HG03342 (cell line): ENCODE data around the gene GPR52.
"Not testable (repeated sequence)": the region's sequence is repeated elsewhere in the genome, so short reads cannot be mapped to it uniquely, and the experiment has no call there.

ENCODE experiments used
- ATAC-seq: cut with Tn5 transposase; IDR thresholded peaks from one replicate; pipeline ENCODE4 v1.9.1; 2021; ENCODE audit warnings: mild to moderate bottlenecking, moderate library complexity; ENCODE audit not compliant: unreplicated experiment

The GPR52 gene

DNA sequence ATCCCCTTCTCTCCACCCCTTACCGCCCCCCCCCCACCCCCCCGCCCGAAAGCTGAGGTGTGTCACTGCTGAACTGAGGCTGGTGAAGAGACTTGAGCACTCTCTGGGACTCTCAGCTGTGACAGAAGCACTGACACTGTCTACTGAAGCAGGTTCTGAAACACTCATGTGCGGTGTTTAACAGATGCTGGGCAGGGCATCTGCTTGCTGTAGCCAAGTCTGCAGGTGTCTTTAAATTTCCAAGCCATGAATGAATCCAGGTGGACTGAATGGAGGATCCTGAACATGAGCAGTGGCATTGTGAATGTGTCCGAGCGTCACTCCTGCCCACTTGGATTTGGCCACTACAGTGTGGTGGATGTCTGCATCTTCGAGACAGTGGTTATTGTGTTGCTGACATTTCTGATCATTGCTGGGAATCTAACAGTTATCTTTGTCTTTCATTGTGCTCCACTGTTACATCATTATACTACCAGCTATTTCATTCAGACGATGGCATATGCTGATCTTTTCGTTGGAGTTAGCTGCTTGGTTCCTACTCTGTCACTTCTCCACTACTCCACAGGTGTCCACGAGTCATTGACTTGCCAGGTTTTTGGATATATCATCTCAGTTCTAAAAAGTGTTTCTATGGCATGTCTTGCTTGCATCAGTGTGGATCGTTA, at the start of gene GPR52:
Gene GPR52 (plus strand): TSS at position 99 of the 665 bp plus-strand sequence. CDS start 148 bp downstream, at position 247.
- no peak for ATAC-seq

DNA sequence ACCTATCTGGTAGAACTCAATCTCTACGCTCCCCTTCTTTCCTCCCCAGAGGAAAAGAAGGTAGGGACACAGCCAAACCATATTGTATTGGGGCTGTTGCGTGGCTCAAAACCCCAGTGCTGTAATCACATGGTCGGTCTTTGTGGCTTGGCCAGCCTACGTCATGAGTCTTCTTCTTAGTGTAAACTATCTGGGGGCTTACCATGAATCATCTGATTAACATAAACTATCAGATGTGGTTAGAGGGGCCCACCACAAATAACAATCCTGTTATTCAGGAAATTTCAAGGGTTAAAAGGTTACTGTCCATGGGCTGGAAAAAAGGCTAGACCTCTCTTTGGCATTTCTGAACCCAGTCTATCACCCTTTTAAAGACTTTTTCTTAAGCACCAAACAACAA, 49.5 kb upstream of the GPR52 start:
- no peak for ATAC-seq

DNA sequence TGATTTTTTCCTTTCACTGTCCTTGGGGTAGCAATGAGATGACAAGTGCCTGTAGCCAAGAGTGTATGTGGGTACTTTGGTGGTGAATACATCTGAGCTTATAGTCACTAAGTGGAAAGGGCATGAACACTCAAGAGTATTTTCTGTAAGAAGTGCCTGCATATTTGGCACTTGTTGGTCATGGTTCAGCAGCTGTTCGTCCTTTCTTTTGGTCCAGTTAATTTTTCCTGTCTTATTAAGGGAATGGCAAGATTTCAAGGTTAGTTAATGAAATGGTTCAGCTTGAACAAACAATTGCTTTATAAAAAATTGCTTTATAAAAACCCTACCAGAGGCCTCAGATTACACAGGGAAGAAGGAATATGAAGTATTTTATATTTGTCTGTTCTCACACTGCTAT, 48.6 kb upstream of the GPR52 start:
- ATAC-seq: no peak

GRCh38 chr1:174401075-174401474, 46.7 kb upstream of the GPR52 start:
- ATAC-seq: no peak

- ATAC-seq: no peak
Measured at GRCh38 chr1:174405219-174405618, 42.5 kb upstream of the GPR52 start.

- no peak for ATAC-seq
Measured at GRCh38 chr1:174406421-174406820, 41.3 kb upstream of the GPR52 start.

DNA sequence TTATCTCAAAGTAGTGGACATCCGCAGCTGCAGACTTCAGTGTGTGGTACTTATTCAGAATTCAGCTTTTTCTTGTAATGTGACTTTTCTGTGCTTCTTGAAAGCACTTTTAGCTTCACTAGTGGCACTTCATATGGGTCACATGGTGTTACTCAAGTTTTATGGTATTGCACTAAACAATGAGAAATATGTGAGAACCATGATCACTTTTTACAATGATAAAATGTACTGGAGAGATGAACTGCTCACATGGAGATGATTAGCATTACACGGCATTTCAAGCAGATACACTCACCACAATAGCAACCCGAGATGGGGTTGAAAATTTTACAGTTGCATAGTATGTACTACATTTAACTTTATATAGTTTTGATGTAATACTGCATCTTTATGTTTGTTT, 40.1 kb upstream of the GPR52 start:
- ATAC-seq: no peak

DNA sequence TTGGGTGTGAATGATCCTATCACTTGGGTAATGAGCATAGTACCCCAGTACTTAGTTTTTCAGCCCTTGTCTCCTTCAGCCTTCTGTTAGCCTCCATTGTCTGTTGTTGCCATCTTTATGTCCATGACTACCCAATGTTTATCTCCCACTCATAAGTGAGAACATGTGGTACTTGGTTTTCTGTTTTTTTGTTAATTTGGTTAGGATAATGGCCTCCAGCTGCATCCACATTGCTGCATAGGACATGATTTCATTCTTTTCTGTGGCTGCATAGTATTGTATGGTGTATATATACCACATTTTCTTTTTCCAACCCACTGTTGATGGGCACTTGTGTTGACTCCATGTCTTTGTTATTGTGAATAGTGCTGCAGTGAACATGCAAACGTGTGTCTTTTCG, 39.6 kb upstream of the GPR52 start:
- ATAC-seq: no peak

DNA sequence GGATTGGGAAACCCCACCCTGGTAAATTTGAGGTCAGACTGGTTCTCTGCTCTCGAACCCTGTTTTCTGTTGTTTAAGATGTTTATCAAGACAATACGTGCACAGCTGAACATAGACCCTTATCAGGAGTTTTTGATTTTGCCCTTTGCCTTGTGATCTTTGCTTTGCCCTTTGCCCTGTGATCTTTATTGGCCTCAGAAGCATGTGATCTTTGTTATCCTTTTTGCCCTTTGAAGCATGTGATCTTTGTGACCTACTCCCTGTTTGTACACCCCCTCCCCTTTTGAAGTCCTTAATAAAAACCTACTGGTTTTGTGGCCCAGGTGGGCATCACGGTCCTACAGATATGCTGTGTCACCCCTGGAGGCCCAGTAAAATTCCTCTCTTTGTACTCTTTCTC, 38.0 kb upstream of the GPR52 start:
- not testable (repeated sequence) for ATAC-seq

DNA sequence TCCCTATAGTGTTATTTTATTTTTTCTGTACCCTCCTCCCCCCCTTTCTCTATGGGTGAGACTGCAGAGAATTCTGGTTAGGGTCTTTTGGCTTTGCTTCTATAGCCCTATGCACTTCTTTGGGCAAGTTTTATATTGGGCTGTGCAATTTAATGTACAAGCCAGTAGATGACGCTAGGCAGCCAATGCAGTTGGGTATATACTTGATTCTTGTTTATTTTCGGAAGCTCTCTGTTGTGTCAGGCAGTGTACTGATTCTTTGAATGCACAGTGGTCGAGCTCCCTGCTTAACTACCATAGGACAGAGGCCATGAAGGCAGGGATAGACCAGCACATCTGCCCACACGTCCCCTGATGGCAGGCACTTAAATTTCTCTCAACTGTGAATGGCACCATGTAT, 34.1 kb upstream of the GPR52 start:
- ATAC-seq: no peak

GRCh38 chr1:174414203-174414602, 33.6 kb upstream of the GPR52 start:
- no peak for ATAC-seq

DNA sequence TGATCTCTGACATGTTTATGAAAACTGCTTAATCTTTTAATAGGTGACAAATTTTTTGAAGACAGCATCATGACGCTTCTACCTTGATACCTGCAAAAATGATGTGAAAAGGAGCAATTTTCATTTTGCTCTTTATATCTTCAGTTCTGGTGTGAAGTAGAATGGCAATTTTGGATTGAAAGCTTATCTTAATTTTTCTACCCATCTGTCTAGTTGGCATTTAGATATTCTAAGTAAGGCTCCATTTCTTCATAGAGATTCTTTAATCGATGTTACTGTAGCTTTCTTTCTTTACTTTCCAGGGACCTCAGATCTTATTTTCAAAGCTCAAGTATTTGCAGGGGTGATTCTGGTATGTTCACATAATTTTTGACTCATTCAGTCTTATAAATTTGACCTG, 32.3 kb upstream of the GPR52 start:
- ATAC-seq: no peak

DNA sequence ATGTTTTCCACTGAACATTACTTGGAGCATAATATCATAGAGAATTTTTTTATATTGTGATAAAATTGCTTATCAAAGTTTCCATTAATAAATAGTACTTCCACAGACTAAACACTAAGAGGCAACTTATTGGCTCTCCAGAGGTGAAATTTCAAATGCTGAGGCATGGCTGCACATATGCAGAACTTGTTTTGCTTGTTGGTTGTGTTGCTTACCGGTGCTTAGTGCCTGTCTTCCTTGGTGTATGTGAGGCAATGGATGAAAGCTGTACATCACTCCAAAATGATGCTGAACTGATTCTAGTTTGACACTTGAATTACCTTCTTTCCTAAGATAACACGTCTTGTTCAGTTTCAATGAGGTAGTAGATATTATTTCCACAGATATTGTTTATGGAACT, 29.8 kb upstream of the GPR52 start:
- ATAC-seq: no peak

- no peak for ATAC-seq
Measured at GRCh38 chr1:174425121-174425520, 22.6 kb upstream of the GPR52 start.

DNA sequence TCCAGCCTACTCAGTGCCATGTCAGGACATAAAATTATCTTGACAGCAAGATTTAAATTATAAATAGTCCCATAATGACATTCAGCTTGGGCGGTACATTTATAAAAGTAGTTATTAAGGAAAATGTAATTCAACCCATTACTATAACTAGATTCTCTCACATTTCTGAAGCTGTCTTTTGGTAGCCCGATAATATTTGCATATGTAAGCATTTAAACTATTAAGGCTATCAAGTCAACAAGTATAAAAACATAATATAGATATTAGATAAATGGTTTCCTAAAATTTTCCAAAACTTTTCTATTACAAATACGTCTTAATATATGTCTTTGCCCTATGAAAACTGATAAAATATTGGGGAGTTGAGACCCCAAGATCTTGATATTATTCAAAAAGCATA, 21.6 kb upstream of the GPR52 start:
- no peak for ATAC-seq

GRCh38 chr1:174428033-174428432, 19.7 kb upstream of the GPR52 start:
- ATAC-seq: no peak

- ATAC-seq: no peak
Measured at GRCh38 chr1:174428739-174429138, 19.0 kb upstream of the GPR52 start.

- ATAC-seq: no peak
Measured at GRCh38 chr1:174433451-174433850, 14.3 kb upstream of the GPR52 start.

GRCh38 chr1:174445351-174445750, 2.4 kb upstream of the GPR52 start:
- no peak for ATAC-seq

DNA sequence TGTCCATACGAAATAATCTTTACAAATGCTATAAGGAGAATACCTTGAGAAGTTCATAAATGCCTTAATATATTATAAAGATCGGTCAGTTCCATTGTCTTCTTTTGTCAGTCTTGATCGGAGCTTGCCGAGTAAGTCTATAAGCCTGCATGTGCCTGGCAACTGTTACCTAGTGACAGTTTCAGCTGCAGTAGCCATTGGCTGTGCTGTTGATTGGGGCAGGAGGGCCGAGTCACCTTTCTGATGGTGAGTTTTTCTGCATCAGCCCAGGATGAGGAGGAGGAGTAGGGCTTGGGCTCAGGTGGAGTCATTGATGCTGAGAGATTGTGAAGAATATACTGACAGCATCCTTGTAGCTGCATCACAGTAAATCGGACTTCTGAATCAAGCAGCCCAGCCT, 1.9 kb upstream of the GPR52 start:
- ATAC-seq: no peak

GRCh38 chr1:174448531-174448883, 743 bp downstream of the GPR52 start:
- no peak for ATAC-seq

- no peak for ATAC-seq
Measured at GRCh38 chr1:174448974-174449373, 1.2 kb downstream of the GPR52 start.

- ATAC-seq: no peak
Measured at GRCh38 chr1:174451408-174451807, 3.6 kb downstream of the GPR52 start.
